Endodermal cell (in vitro differentiated cells): ENCODE results near the gene ZNRF3. TPM values are rescaled to one million over a fixed set of nuclear protein-coding genes. Genes with fewer than 3 reads are reported as not detected.
"Not testable (repeated sequence)": the region's sequence is repeated elsewhere in the genome, so short reads cannot be mapped to it uniquely, and the experiment has no call there.

Experiments used
- DNase-seq: peaks from one replicate; pipeline ENCODE4 v3.0.0-alpha.2; 2017
- H3K27ac ChIP-seq: 2 replicates; pipeline ENCODE4 v1.5.1; 2013; ENCODE audit warnings: mild to moderate bottlenecking, low read depth, low read length, moderate library complexity
- H3K27me3 ChIP-seq: 2 replicates; pipeline ENCODE4 v1.6.1; 2013; ENCODE audit warnings: mild to moderate bottlenecking, low read length, moderate library complexity; ENCODE audit not compliant: insufficient read depth, control insufficient read depth, poor library complexity, severe bottlenecking
- H3K36me3 ChIP-seq: 2 replicates; pipeline ENCODE4 v1.7.0; 2013; ENCODE audit warnings: mild to moderate bottlenecking, low read length, moderate library complexity; ENCODE audit not compliant: control insufficient read depth, insufficient read depth
- H3K4me1 ChIP-seq: one replicate; pipeline ENCODE4 v1.7.0; 2013; ENCODE audit warnings: low read length; ENCODE audit not compliant: control insufficient read depth, insufficient read depth
- H3K4me3 ChIP-seq: 2 replicates; pipeline ENCODE4 v1.5.1; 2013; ENCODE audit warnings: mild to moderate bottlenecking, low read length, moderate library complexity
- H3K9ac ChIP-seq: 2 replicates; pipeline ENCODE4 v1.6.1; 2013; ENCODE audit warnings: mild to moderate bottlenecking, low read length, moderate library complexity; ENCODE audit not compliant: poor library complexity, severe bottlenecking; ENCODE audit errors: extremely low read depth
- H3K9me3 ChIP-seq: 2 replicates; pipeline ENCODE4 v1.6.1; 2013; ENCODE audit warnings: mild to moderate bottlenecking, low read length, moderate library complexity; ENCODE audit not compliant: control insufficient read depth
- H3K27ac Mint-ChIP-seq: 2 replicates; pipeline ENCODE4 v1.8.0; 2020; ENCODE audit warnings: mixed read lengths
- H3K27me3 Mint-ChIP-seq: 2 replicates; pipeline ENCODE4 v1.8.0; 2021; ENCODE audit warnings: mild to moderate bottlenecking, mixed read lengths; ENCODE audit not compliant: insufficient read depth
- H3K36me3 Mint-ChIP-seq: 2 replicates; pipeline ENCODE4 v1.8.0; 2020; ENCODE audit warnings: low read depth, mixed read lengths
- H3K4me1 Mint-ChIP-seq: 2 replicates; pipeline ENCODE4 v1.8.0; 2020; ENCODE audit warnings: mixed read lengths
- H3K4me3 Mint-ChIP-seq: 2 replicates; pipeline ENCODE4 v1.8.0; 2020; ENCODE audit warnings: mild to moderate bottlenecking, moderate library complexity, mixed read lengths
- H3K9me3 Mint-ChIP-seq: 2 replicates; pipeline ENCODE4 v1.8.0; 2020; ENCODE audit warnings: mild to moderate bottlenecking, mixed read lengths
- CTCF ChIP-seq: fragments of 200-600 bp; sonication (generic); conservative IDR thresholded peaks from 2 replicates; pipeline ENCODE4 v1.5.0; 2021; ENCODE audit warnings: antibody characterized with exemption, mild to moderate bottlenecking
- WGBS, 2 experiments: methylation state at CpG; one replicate each; pipeline versions ENCODE4 v1.1.5 to v1.1.7; 2013; ENCODE audit warnings: missing lambda C conversion rate in 2 of 2, mixed read lengths in 1 of 2; ENCODE audit not compliant: insufficient coverage in 1 of 2, insufficient read length in 1 of 2; 5-methylcytosine and 5-hydroxymethylcytosine counted together
- total RNA-seq, 2 donors: library from RNA; stranded (reverse); fragmentation: NEBNext Ultra II Directional in 1 of 2; extraction: Animal tissue kit (Norgen Biotek cat#: 25700) in 1 of 2; gene quantifications; 2 replicates in 1 of 2; 3 replicates in 1 of 2; pipeline ENCODE4 v1.2.1, GENCODE V29; 2021

The ZNRF3 gene
- total RNA-seq, 2 donors from 2014 or later = 15.8 to 19.8 TPM

GRCh38 chr22:28905256-28905832 is 22.0 kb downstream of the ZNRF3 start:
- Mint-ChIP-seq H3K4me1 (peaks cover 42% of the 10 kb centered on the region), H3K4me3 (no peak overlapping the region)
- peaks cover 32% of the 10 kb centered on the region for H3K4me1 ChIP-seq

GRCh38 chr22:28906312-28906711 is 22.9 kb downstream of the ZNRF3 start:
- Mint-ChIP-seq H3K36me3 (peaks cover 4% of the 10 kb centered on the region), H3K9me3 (no peaks in the 10 kb centered on the region), H3K27me3 (no peaks in the 10 kb centered on the region), H3K4me3 (no peak overlapping the region), H3K27ac (no peak overlapping the region), H3K4me1 (peaks cover 52% of the 10 kb centered on the region)
- Histone ChIP-seq H3K36me3 (no peaks in the 10 kb centered on the region), H3K4me3 (no peak overlapping the region), H3K4me1 (peaks cover 32% of the 10 kb centered on the region), H3K9ac (no peak overlapping the region), H3K27me3 (no peaks in the 10 kb centered on the region), H3K27ac (no peak overlapping the region), H3K9me3 (no peaks in the 10 kb centered on the region)
- 96 to 99% methylated on average over 2 of the region's 2 CpGs for WGBS, 2 experiments
- TF ChIP-seq CTCF = no peak
- no peak for DNase-seq

More at GRCh38 chr22:28905256-28905832, 22.0 kb downstream of the ZNRF3 start:
- no peak overlapping the region for H3K27ac ChIP-seq
- Mint-ChIP-seq H3K27ac (peak overlapping the region; percentile 35), H3K27me3 (no peaks in the 10 kb centered on the region), H3K9me3 (no peaks in the 10 kb centered on the region), H3K36me3 (peaks cover 5% of the 10 kb centered on the region)
- no peak for DNase-seq
- no peak overlapping the region for H3K9ac ChIP-seq
- no peaks in the 10 kb centered on the region for H3K27me3 ChIP-seq
- TF ChIP-seq CTCF = no peak
- H3K9me3 ChIP-seq = no peaks in the 10 kb centered on the region
- H3K36me3 ChIP-seq = no peaks in the 10 kb centered on the region
- H3K4me3 ChIP-seq = no peak overlapping the region

GRCh38 chr22:28907311-28908008 is 24.1 kb downstream of the ZNRF3 start:
- Histone ChIP-seq H3K9me3 (no peaks in the 10 kb centered on the region), H3K27ac (no peak overlapping the region), H3K4me3 (no peak overlapping the region), H3K36me3 (no peaks in the 10 kb centered on the region), H3K9ac (no peak overlapping the region), H3K27me3 (no peaks in the 10 kb centered on the region), H3K4me1 (peaks cover 36% of the 10 kb centered on the region)
- no peak for DNase-seq
- no peak for TF ChIP-seq CTCF
- no peak overlapping the region for H3K27ac Mint-ChIP-seq
- peaks cover 62% of the 10 kb centered on the region for H3K4me1 Mint-ChIP-seq
- H3K9me3 Mint-ChIP-seq = no peaks in the 10 kb centered on the region
- H3K36me3 Mint-ChIP-seq = peaks cover 3% of the 10 kb centered on the region
- WGBS, 2 experiments = 91 to 93% methylated on average over 2 to 5 of the region's 5 CpGs
- no peak overlapping the region for H3K4me3 Mint-ChIP-seq
- H3K27me3 Mint-ChIP-seq = no peaks in the 10 kb centered on the region

- H3K27me3 ChIP-seq, H3K27ac Mint-ChIP-seq, H3K27ac ChIP-seq, H3K36me3 ChIP-seq, H3K9ac ChIP-seq, H3K9me3 Mint-ChIP-seq, H3K27me3 Mint-ChIP-seq, H3K4me3 ChIP-seq, H3K36me3 Mint-ChIP-seq, H3K4me3 Mint-ChIP-seq, DNase-seq, H3K9me3 ChIP-seq: not testable (repeated sequence)
- WGBS, 2 experiments = 80 to 94% methylated on average over 6 to 10 of the region's 10 CpGs
- H3K4me1 ChIP-seq = peaks cover 29% of the 10 kb centered on the region
- peaks cover 59% of the 10 kb centered on the region for H3K4me1 Mint-ChIP-seq
Measured at GRCh38 chr22:28908810-28909209, 25.4 kb downstream of the ZNRF3 start.
